Smooth muscle cell (in vitro differentiated cells): ENCODE measurements around the gene MIF. TPM values are rescaled to one million over a fixed set of nuclear protein-coding genes. Genes with fewer than 3 reads are reported as not detected.
"Not testable (repeated sequence)": the region's sequence is repeated elsewhere in the genome, so short reads cannot be mapped to it uniquely, and the experiment has no call there.

Source experiments
- DNase-seq: peaks from one replicate; lab custom pipeline; 2025; ENCODE audit not compliant: unreplicated experiment; lab: John Stamatoyannopoulos, UW
- H2AFZ ChIP-seq: fragments of 200-600 bp; sonication (generic); 2 replicates; pipeline ENCODE4 v1.6.0; 2016; ENCODE audit warnings: antibody characterized with exemption, low read depth, mild to moderate bottlenecking
- H3F3A ChIP-seq: fragments of 200-600 bp; sonication (generic); 2 replicates; pipeline ENCODE4 v1.6.0; 2017; ENCODE audit warnings: antibody characterized with exemption, low read depth
- H3K27ac ChIP-seq: fragments of 200-600 bp; sonication (generic); 2 replicates; pipeline ENCODE4 v1.5.1; 2016; ENCODE audit warnings: low read depth, mild to moderate bottlenecking
- H3K27me3 ChIP-seq: fragments of 200-600 bp; sonication (generic); 2 replicates; pipeline ENCODE4 v1.6.1; 2016; ENCODE audit warnings: low read depth, mild to moderate bottlenecking
- H3K36me3 ChIP-seq: fragments of 200-600 bp; sonication (generic); 2 replicates; pipeline ENCODE4 v1.5.1; 2016; ENCODE audit warnings: low read depth
- H3K4me1 ChIP-seq: fragments of 200-600 bp; sonication (generic); 2 replicates; pipeline ENCODE4 v1.5.1; 2016; ENCODE audit warnings: low read depth
- H3K4me2 ChIP-seq: fragments of 200-600 bp; sonication (generic); 2 replicates; pipeline ENCODE4 v1.6.0; 2016; ENCODE audit warnings: mild to moderate bottlenecking
- H3K4me3 ChIP-seq: fragments of 200-600 bp; sonication (generic); 2 replicates; pipeline ENCODE4 v1.5.1; 2016; ENCODE audit warnings: mild to moderate bottlenecking
- H3K79me2 ChIP-seq: fragments of 200-600 bp; sonication (generic); 2 replicates; pipeline ENCODE4 v1.6.0; 2016; ENCODE audit warnings: low read depth, mild to moderate bottlenecking
- H3K9ac ChIP-seq: fragments of 200-600 bp; sonication (generic); 2 replicates; pipeline ENCODE4 v1.6.0; 2016; ENCODE audit warnings: low read depth
- H3K9me3 ChIP-seq: fragments of 200-600 bp; sonication (generic); replicated peaks from 2 replicates; pipeline ENCODE4 v1.5.1; 2016; ENCODE audit warnings: low read depth
- H4K20me1 ChIP-seq: fragments of 200-600 bp; sonication (generic); 2 replicates; pipeline ENCODE4 v1.6.0; 2016; ENCODE audit warnings: low read depth
- CTCF ChIP-seq: fragments of 200-600 bp; sonication (generic); IDR thresholded peaks from 2 replicates; pipeline ENCODE4 v1.5.1; 2017; ENCODE audit warnings: borderline replicate concordance, mild to moderate bottlenecking, antibody characterized with exemption; ENCODE audit not compliant: insufficient read depth, poor library complexity, severe bottlenecking
- WGBS: methylation state at CpG from one replicate; pipeline ENCODE4 v1.1.7; 2016; ENCODE audit warnings: low lambda C conversion rate; 5-methylcytosine and 5-hydroxymethylcytosine counted together
- polyA plus RNA-seq: library from polyadenylated mRNA; unstranded; fragments of >200 nt; fragmentation: Nextera tagmentation; extraction: Ambion mirVana; gene quantifications from 2 replicates; pipeline ENCODE4 v1.2.1, GENCODE V29; 2016
- total RNA-seq: library from RNA; depleted of rRNA; stranded (reverse); fragments of >200 nt; gene quantifications from 2 replicates; pipeline ENCODE4 v1.2.3, GENCODE V29; 2014

Gene MIF
- total and polyA plus RNA-seq, 2 experiments from 2014 or later: 412 to 2,922 TPM

DNA sequence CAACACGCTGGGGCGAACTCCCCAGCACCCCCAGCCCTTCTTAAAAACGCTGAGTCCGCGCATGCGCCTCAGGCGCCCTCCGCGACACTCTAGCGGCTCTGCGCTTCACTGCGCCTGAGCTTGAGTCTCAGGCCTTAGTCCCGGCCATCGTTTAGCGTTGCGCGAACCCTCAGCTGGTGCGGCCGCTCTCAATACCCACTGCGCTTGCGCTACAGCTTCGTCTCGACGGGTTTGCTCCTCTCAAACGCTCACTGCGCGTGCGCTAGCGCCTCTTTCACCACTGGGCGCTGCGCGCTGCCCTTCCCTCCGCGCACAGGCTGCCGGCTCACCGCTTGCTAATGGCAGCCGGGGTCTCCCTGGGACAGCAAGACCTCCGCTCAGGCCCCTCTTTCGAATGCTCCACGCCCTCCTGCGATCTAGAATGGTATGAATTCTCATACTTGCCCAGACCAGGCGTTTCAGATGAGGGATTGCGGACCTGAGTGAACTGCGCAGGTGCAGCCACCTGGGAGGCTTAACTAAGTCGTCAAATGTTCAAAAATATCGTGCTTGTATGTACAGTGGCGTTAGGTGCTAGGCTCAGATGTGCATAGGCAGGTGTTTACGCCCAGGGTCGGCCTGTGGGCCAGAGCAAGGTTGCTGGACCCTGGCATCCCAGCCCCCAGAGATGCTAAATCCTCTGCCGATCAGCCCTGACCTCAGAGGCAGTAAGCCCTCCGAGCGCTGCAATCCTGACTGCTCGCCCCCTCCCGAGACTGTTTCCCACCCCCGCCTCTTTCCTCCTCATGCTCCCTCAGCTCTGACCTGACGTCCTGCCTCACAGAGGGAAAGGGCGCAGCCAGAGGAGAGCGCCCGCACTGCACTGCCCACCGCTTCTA lies 36.3 kb upstream of the MIF start, which contains the start of gene SLC2A11:
TSS of gene SLC2A11 (plus strand) at position 270 of the 878 bp plus-strand sequence. CDS start at position 395, 125 bp downstream.
- Histone ChIP-seq H3K4me3 (peak within 1 kb of the TSS; percentile 75), H3K9me3 (no peaks in the 10 kb centered on the region), H3K36me3 (no peaks in the 10 kb centered on the region), H3K4me2 (peak within 1 kb of the TSS; percentile 98), H3K27ac (peak within 1 kb of the TSS; percentile 49), H3F3A (peaks cover 4% of the 10 kb centered on the region), H3K4me1 (peaks cover 7% of the 10 kb centered on the region), H2AFZ (peak within 1 kb of the TSS; percentile 92), H4K20me1 (no peaks in the 10 kb centered on the region), H3K9ac (peak within 1 kb of the TSS; percentile 4), H3K79me2 (no peaks in the 10 kb centered on the region), H3K27me3 (no peaks in the 10 kb centered on the region)
- WGBS: 3% methylated on average over 47 of the region's 60 CpGs
- no peak for TF ChIP-seq CTCF
- DNase-seq: peak; percentile 85

GRCh38 chr22:23858484-23858815 lies 35.7 kb upstream of the MIF start:
- no peaks in the 10 kb centered on the region for H3K9me3 ChIP-seq
- peak overlapping the region; percentile 92 for H2AFZ ChIP-seq
- WGBS: 67% methylated on average over 7 of the region's 7 CpGs
- no peak overlapping the region for H3K9ac ChIP-seq
- H4K20me1 ChIP-seq: no peaks in the 10 kb centered on the region
- peak overlapping the region; percentile 75 for H3K4me3 ChIP-seq
- DNase-seq: no peak
- H3K27me3 ChIP-seq: no peaks in the 10 kb centered on the region
- H3K4me1 ChIP-seq: peaks cover 7% of the 10 kb centered on the region
- TF ChIP-seq CTCF: no peak
- no peak overlapping the region for H3K27ac ChIP-seq
- H3F3A ChIP-seq: peaks cover 4% of the 10 kb centered on the region
- peak overlapping the region; percentile 98 for H3K4me2 ChIP-seq
- H3K79me2 ChIP-seq: no peaks in the 10 kb centered on the region
- H3K36me3 ChIP-seq: no peaks in the 10 kb centered on the region

DNA sequence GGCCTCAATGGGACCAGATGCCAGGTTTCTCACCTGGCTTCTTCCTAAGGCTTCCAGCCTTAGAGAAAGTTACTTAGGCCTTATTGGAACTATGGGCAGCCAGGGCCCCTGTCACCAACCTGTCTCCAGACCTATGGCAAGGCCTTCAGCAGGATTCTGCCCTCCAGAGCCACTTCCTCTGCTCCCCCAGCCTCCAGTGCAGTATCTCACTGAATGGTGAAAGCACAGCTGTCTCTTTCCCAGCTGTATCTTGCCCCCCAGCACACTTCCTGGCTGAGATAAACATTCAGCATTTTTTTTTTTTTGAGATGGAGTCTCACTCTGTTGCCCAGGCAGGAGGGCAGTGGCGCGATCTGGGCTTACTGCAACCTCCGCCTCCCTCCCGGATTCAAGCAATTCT lies 35.0 kb upstream of the MIF start:
- no peak overlapping the region for H3K4me2 ChIP-seq
- H3K4me1 ChIP-seq: peaks cover 7% of the 10 kb centered on the region
- no peak for DNase-seq
- no peak overlapping the region for H2AFZ ChIP-seq
- H3K4me3 ChIP-seq: no peak overlapping the region
- H3K9ac ChIP-seq: no peak overlapping the region
- WGBS: 98% methylated on average over 4 of the region's 4 CpGs
- peaks cover 4% of the 10 kb centered on the region for H3F3A ChIP-seq
- H3K27me3 ChIP-seq: no peaks in the 10 kb centered on the region
- no peak for TF ChIP-seq CTCF
- no peaks in the 10 kb centered on the region for H3K79me2 ChIP-seq
- H4K20me1 ChIP-seq: no peaks in the 10 kb centered on the region
- H3K27ac ChIP-seq: no peak overlapping the region
- no peaks in the 10 kb centered on the region for H3K36me3 ChIP-seq
- H3K9me3 ChIP-seq: no peaks in the 10 kb centered on the region

DNA sequence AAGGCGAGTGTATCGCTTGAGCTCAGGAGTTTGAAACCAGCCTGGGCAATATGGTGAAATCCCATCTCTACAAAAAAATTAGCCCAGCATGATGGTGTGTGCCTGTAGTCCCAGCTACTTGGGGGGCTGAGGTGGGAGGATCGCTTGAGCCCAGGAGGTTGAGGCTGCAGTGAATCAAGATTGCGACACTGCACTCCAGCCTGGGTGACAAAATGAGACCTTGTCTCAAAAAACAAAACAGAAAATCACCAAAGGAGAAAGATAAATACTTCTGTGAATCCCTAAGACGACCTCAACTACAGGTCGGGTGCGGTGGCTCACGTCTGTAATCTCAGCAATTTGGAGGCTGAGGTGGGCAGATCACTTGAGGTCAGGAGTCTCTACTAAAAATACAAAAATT lies 34.0 kb upstream of the MIF start:
- WGBS: 88% methylated on average over 8 of the region's 8 CpGs
- DNase-seq, H3K9me3 ChIP-seq, H3K4me3 ChIP-seq, H3F3A ChIP-seq, H3K4me2 ChIP-seq, H3K79me2 ChIP-seq, H4K20me1 ChIP-seq, H3K36me3 ChIP-seq, H3K27me3 ChIP-seq, H2AFZ ChIP-seq, H3K4me1 ChIP-seq, H3K9ac ChIP-seq, H3K27ac ChIP-seq: not testable (repeated sequence)
